Stomach (tissue), 9 donors: ENCODE results near the gene TXNDC12. TPM values are rescaled to one million over a fixed set of nuclear protein-coding genes. Genes with fewer than 3 reads are reported as not detected.
"Not testable (repeated sequence)": the region's sequence is repeated elsewhere in the genome, so short reads cannot be mapped to it uniquely, and the experiment has no call there.

ENCODE experiments used
- DNase-seq, 2 donors: peaks; one replicate each; pipeline versions ENCODE4 v3.0.0 to v3.0.0-alpha.2; 2013 to 2019
- H3K27ac ChIP-seq, 5 donors: fragments of 200-600 bp in 4 of 5; sonication (generic) in 4 of 5; one replicate each; pipeline ENCODE4 v1.5.1; 2013 to 2019; ENCODE audit warnings: mild to moderate bottlenecking in 1 of 5, moderate library complexity in 1 of 5
- H3K27me3 ChIP-seq, 3 donors: fragments of 200-600 bp; sonication (generic); one replicate each; pipeline ENCODE4 v1.5.1; 2017 to 2019; ENCODE audit warnings: mixed run types in 1 of 3
- H3K36me3 ChIP-seq, 4 donors: fragments of 200-600 bp; sonication (generic); 1 replicate in 3 of 4; 2 replicates in 1 of 4; pipeline ENCODE4 v1.5.1; 2016 to 2019
- H3K4me1 ChIP-seq, 4 donors: fragments of 200-600 bp; sonication (generic); one replicate each; pipeline ENCODE4 v1.5.1; 2016 to 2019
- H3K4me3 ChIP-seq, 4 donors: fragments of 200-600 bp; sonication (generic) in 3 of 4; one replicate each; pipeline ENCODE4 v1.5.1; 2016 to 2019; ENCODE audit warnings: mild to moderate bottlenecking in 1 of 4
- H3K9me3 ChIP-seq, 4 donors: fragments of 200-600 bp; sonication (generic); one replicate each; pipeline ENCODE4 v1.5.1; 2016 to 2019
- CTCF ChIP-seq, 7 experiments: fragments of 450-650 bp in 4 of 7; fragments of 200-600 bp in 3 of 7; sonication (generic) in 3 of 7; IDR thresholded peaks; one replicate each; pipeline ENCODE4 v1.5.1; 2016 to 2019; ENCODE audit warnings: antibody characterized with exemption in 7 of 7, control low read depth in 2 of 7, mild to moderate bottlenecking in 1 of 7
- EP300 ChIP-seq: sonication (generic); formaldehyde crosslinking; IDR thresholded peaks from one replicate; pipeline ENCODE4 v1.6.1; 2017; ENCODE audit warnings: antibody characterized with exemption
- POLR2A ChIP-seq, 4 donors: fragments of 450-650 bp; IDR thresholded peaks; one replicate each; pipeline ENCODE4 v1.6.1; 2016; ENCODE audit warnings: antibody characterized with exemption in 4 of 4, control low read depth in 2 of 4, mild to moderate bottlenecking in 1 of 4, moderate library complexity in 1 of 4
- POLR2AphosphoS5 ChIP-seq, 3 donors: sonication (generic); formaldehyde crosslinking; IDR thresholded peaks; one replicate each; pipeline ENCODE4 v1.6.1; 2016; ENCODE audit warnings: antibody characterized with exemption in 3 of 3
- WGBS, 5 donors: extraction: QIAGEN DNeasy Blood & Tissue Kit in 3 of 5; methylation state at CpG; one replicate each; pipeline versions ENCODE4 v1.1.5 to v1.1.7; 2013 to 2018; 5-methylcytosine and 5-hydroxymethylcytosine counted together
- intact Hi-C: fragments of 100-400 bp; cut with DNase I; formaldehyde crosslinking; loops from one replicate; pipeline ENCODE4 v1.15.1; 2023; ENCODE audit warnings: low total_unique reads
- polyA plus RNA-seq, 3 donors: library from polyadenylated mRNA; stranded (reverse); fragments of 200-250 nt; gene quantifications; one replicate each; pipeline ENCODE4 v1.2.3, GENCODE V29; 2013
- total RNA-seq, 5 donors: library from RNA; depleted of rRNA; stranded (reverse); fragments of >200 nt; gene quantifications; one replicate each; pipeline versions ENCODE4 v1.1.0 to v1.2.3, GENCODE V29; 2014 to 2016
- donor health status: healthy with polysubstance abuse.
- donor health status: Bipolar disorder and iron deficiency.
- donor health status: healthy.

Gene TXNDC12
- total and polyA plus RNA-seq, 8 donors, result 12.5 to 51.6 (median 23.5) TPM

DNA sequence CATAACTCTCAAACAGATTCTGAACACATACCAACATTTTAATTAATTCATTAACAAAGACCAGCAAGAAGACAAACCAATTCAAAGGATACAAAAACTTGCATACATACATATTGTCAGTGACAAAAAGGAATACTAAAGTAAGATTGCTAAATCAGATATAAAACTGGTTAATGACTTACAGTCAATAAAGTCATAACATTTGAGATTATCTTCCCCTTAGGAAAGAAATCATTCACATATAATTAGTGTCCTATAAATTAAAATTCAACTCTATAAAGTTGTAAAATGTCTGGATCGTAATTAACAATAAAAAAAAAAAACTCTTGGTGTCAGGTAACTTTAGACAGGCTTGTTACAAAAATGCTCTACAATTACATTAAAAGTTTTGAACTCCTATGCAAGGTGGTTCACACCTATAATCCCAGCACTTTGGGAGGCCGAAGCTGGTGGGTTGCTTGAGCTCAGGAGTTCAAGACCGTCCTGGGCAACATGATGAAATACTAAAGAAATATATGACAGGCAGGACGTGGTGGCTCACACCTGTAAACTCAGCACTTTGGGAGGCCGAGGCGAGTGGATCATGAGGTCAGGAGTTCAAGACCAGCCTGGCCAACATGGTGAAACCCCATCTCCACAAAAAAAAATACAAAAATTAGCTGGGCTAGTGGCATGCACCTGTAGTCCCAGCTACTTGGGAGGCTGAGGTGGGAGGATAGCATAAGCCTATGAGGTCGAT, 46.8 kb downstream of the TXNDC12 start:
- TF ChIP-seq POLR2A (IDR thresholded peaks at IDR 0.05) (no peak), POLR2AphosphoS5 (IDR thresholded peaks at IDR 0.05) (no peak), CTCF (IDR thresholded peaks at IDR 0.05) (no peak), EP300 (no peak)
- H3K27ac ChIP-seq, result no peak overlapping the region
- no peaks in the 10 kb centered on the region for H3K36me3 ChIP-seq
- no peak for DNase-seq
- intact Hi-C loops, result no loop called here
- WGBS, 5 donors, result 83 to 94% (median 93%) methylated on average over 7 of the region's 7 CpGs
- H3K27me3 ChIP-seq, result peaks cover 0 to 24% (median 0%) of the 10 kb centered on the region in 3 donors
- no peaks in the 10 kb centered on the region for H3K9me3 ChIP-seq
- no peak overlapping the region for H3K4me3 ChIP-seq
- H3K4me1 ChIP-seq, result no peaks in the 10 kb centered on the region

- TF ChIP-seq CTCF (IDR thresholded peaks at IDR 0.05), result no peak
- TF ChIP-seq POLR2AphosphoS5 (IDR thresholded peaks at IDR 0.05), result no peak
- TF ChIP-seq EP300, result no peak
- no peak for TF ChIP-seq POLR2A (IDR thresholded peaks at IDR 0.05)
- no peak overlapping the region for H3K4me3 ChIP-seq
- H3K27ac ChIP-seq, result no peak overlapping the region
- peak in 1 of 2 donors; percentile 41 for DNase-seq
- intact Hi-C loops, result no loop called here
- no peaks in the 10 kb centered on the region for H3K4me1 ChIP-seq
- WGBS, 5 donors, result 35 to 58% (median 37%) methylated on average over 5 of the region's 5 CpGs
- H3K36me3 ChIP-seq, result no peaks in the 10 kb centered on the region
- no peaks in the 10 kb centered on the region for H3K9me3 ChIP-seq
- H3K27me3 ChIP-seq, result peaks cover 0 to 24% (median 0%) of the 10 kb centered on the region in 3 donors
Measured at GRCh38 chr1:52007215-52008002, 47.6 kb downstream of the TXNDC12 start.

- intact Hi-C loops, result not testable (repeated sequence)
Measured at GRCh38 chr1:52006081-52006553, 48.9 kb downstream of the TXNDC12 start.

DNA sequence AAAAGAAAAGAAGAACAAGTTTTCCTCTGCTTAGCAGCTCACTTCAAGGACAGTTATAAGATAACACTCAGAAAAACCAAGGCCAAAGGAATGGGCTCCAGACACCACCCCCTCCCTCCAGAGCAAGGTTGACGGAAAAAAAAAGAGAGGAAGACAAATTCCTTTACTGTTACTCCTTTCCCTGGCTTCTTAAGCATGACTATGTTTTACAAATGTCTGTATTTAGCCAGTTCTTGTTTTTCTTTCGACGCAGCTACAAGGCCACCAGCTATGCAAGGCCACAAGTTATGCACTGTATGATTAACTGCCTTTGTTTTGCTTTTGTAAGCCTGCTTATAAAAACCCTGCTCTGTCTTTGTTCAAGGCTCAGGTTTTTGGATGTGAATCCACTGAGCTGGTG, 49.4 kb downstream of the TXNDC12 start:
- H3K4me3 ChIP-seq, intact Hi-C loops, H3K27ac ChIP-seq, DNase-seq, H3K9me3 ChIP-seq, H3K4me1 ChIP-seq, H3K36me3 ChIP-seq: not testable (repeated sequence)
- H3K27me3 ChIP-seq, result peaks cover 0 to 24% (median 0%) of the 10 kb centered on the region in 3 donors
- 46 to 56% (median 50%) methylated on average over 3 of the region's 3 CpGs for WGBS, 5 donors

More at GRCh38 chr1:52006081-52006553, 48.9 kb downstream of the TXNDC12 start:
- H3K4me1 ChIP-seq, DNase-seq, H3K4me3 ChIP-seq, H3K9me3 ChIP-seq, H3K27ac ChIP-seq, H3K36me3 ChIP-seq: not testable (repeated sequence)
- peaks cover 0 to 24% (median 0%) of the 10 kb centered on the region in 3 donors for H3K27me3 ChIP-seq
- 27 to 44% (median 39%) methylated on average over 4 to 5 of the region's 5 CpGs for WGBS, 5 donors

GRCh38 chr1:52003877-52004276, 51.1 kb downstream of the TXNDC12 start:
- H3K27me3 ChIP-seq, result peaks cover 0 to 24% (median 0%) of the 10 kb centered on the region in 3 donors
- TF ChIP-seq POLR2AphosphoS5 (IDR thresholded peaks at IDR 0.05), result no peak
- TF ChIP-seq POLR2A (IDR thresholded peaks at IDR 0.05), result no peak
- no peak for TF ChIP-seq EP300
- TF ChIP-seq CTCF (IDR thresholded peaks at IDR 0.05), result no peak
- no peaks in the 10 kb centered on the region for H3K9me3 ChIP-seq
- DNase-seq, result no peak
- no peaks in the 10 kb centered on the region for H3K36me3 ChIP-seq
- no peak overlapping the region for H3K4me3 ChIP-seq
- no peak overlapping the region for H3K27ac ChIP-seq
- no peaks in the 10 kb centered on the region for H3K4me1 ChIP-seq
- intact Hi-C loops, result no loop called here
- 52 to 71% (median 61%) methylated on average over 4 of the region's 4 CpGs for WGBS, 5 donors
